Pulmonary artery endothelial cell (primary cell): ENCODE data around the gene PSTPIP2. TPM values are rescaled to one million over a fixed set of nuclear protein-coding genes. Genes with fewer than 3 reads are reported as not detected.
A peak's percentile ranks its signal among the peaks of the same experiment; 100 is the strongest.
"Not testable (repeated sequence)": the region's sequence is repeated elsewhere in the genome, so short reads cannot be mapped to it uniquely, and the experiment has no call there.

Experiments
- DNase-seq: peaks from one replicate; pipeline ENCODE4 v3.0.0-alpha.2; 2011; ENCODE audit warnings: low read depth, low spot score
- total RNA-seq: library from RNA; depleted of rRNA; stranded (reverse); fragments of >200 nt; gene quantifications from 2 replicates; pipeline ENCODE4 v1.2.3, GENCODE V29; 2014

The PSTPIP2 gene
- total RNA-seq, 1 donor from 2014 or later = 7.5 TPM

- no peak for DNase-seq
These were observed 80.3 kb downstream of the PSTPIP2 start for GRCh38 chr18:45991788-45992187.

DNA sequence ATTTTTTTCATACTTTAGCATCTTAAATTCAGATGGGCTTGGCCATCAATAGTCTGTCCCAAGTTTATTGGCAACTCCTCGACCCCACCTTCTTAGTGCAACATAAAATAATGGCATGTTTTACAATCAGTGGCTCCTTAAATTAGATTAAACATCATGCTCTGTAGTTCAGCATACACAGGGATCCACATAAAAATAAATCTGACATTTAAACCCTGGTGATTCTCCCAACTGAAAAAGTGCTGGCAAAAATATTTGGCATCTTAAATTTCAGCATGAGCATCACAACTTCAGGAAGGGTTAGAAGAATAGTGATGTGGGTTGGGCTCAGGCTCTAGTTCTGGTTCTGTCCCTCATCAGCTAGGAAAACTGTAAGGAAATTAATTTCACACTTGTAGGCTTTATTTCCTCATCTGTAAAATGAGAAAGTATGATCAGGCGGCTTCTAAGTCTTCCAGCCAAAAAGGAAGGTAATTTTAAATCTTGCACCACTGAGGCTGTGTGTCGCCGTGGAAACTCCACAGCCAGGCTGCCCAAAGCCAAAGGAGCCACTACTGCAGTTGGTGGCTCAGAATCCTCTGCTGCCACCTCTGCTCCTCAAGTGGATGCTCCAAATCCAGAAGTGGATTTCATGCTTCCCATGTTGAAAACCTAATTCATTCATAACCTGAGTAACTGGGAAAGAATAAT is 87.4 kb downstream of the PSTPIP2 start:
- DNase-seq = no peak

DNA sequence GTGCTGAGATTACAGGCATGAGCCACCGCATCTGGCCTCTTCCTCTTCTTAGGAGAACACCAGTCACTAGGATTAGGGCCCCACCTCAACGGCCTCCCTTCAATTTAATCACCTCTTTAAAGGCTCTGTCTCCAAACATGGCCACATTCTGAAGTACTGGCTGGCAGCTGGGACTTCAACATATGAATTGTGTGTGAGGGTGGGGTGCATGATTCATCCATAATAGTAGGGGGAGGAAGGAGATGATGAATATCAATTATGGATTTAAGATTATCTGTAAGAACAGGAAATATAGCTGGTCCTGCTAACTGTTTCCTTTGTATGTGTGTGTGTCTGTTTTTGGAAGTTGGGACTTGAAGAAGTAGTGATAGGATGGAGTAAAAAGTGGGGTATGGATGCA is 90.2 kb downstream of the PSTPIP2 start:
- DNase-seq = no peak

- DNase-seq = no peak
These were observed 91.8 kb downstream of the PSTPIP2 start for GRCh38 chr18:45980229-45980628.

DNA sequence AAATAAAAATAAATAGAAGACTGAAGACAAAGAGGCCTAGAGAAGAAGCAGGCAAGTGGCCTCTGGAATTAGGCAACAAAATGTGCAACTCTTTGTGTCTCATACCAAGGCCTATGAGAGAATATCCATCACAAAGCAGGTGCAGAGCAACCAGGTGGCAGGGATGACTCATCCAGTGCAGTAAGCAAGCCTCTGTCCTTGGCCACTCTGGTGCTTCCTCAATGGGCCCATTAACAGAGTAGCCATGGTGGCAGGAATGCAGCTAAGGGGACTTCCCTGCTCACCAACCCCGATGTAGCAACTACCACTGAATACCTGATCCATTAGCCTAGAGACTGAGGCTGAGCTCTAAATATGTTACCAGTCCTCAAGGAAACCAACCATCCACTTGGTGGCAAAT is 94.0 kb downstream of the PSTPIP2 start:
- DNase-seq = no peak

DNA sequence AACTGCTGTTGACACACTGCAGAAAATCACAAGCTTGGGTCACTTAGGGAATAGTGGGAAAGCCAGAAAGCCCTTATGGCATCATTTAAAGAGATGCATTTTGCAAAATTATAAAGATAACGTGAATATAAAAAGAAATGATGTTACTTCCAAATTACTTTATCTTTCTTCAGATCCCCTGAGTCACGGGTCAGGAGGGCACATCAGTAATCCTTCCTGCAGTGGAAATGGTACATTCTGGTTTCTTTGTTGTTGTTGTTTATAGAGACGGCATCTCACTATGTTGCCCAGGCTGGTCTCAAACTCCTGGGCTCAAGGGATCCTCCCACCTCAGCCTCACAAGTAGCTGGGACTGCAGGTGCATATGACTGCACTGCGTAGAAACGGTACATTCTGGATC is 95.1 kb downstream of the PSTPIP2 start:
- no peak for DNase-seq

DNA sequence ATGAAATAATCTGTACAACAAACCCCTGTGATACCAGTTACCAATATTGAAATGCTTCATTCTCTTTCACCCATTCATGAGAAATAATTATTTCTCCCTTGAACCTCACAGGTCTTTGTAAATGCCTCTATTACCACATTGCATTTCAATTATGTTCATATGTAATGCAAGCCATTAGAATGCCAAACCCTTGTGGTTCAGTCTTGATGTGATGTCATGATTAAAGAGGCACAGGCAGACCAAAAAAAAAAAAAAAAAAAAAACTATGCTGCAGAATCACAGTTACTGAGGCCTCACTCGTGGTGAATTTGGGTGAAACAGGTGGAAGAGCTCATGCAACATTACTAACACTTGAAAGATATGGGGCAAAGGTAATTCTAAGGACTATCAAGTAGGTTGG is 95.5 kb downstream of the PSTPIP2 start:
- no peak for DNase-seq

GRCh38 chr18:45974088-45974536 is 97.9 kb downstream of the PSTPIP2 start:
- peak; percentile 26 for DNase-seq

GRCh38 chr18:45967007-45967706 is 104.9 kb downstream of the PSTPIP2 start, which contains the start of gene EPG5:
TSS of gene EPG5 (minus strand) at chr18:45967329. CDS start at chr18:45967239, 90 bp downstream.
- DNase-seq = peak; percentile 85

DNA sequence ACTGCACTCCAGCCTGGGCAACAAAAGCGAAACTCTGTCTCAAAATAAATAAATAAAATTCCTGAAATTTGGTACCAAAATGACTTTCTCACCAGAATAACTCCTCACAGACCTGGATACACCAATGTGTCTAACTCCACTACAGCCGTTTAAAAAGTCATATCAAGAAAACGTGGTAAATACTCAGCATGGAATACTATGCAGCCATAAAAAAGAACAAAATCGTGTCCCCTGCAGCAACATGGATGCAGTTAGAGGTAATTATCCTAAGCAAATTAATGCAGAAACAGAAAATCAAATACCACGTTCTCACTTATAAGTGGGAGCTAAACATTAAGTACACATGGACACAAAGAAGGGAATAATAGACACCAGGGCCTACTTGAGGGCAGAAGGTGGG is 107.1 kb downstream of the PSTPIP2 start:
- not testable (repeated sequence) for DNase-seq

- no peak for DNase-seq
These were observed 109.2 kb downstream of the PSTPIP2 start for GRCh38 chr18:45962866-45963265.

GRCh38 chr18:45962461-45962860 is 109.6 kb downstream of the PSTPIP2 start:
- DNase-seq = no peak

DNA sequence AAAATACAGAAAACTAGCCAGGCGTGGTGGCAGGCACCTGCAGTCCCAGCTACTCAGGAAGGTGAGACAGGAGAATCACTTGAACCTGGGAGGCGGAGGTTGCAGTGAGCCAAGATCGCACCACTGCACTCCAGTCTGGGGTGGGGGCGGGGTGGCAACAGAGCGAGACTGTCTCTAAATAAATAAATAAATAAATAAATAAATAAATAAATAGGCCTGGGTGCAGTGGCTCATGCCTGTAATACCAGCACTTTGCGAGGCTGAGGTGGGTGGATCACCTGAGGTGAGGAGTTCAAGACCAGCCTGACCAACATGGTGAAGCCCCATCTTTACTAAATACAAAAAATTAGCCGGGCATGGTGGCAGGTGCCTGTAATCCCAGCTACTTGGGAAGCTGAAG is 112.6 kb downstream of the PSTPIP2 start:
- not testable (repeated sequence) for DNase-seq

DNA sequence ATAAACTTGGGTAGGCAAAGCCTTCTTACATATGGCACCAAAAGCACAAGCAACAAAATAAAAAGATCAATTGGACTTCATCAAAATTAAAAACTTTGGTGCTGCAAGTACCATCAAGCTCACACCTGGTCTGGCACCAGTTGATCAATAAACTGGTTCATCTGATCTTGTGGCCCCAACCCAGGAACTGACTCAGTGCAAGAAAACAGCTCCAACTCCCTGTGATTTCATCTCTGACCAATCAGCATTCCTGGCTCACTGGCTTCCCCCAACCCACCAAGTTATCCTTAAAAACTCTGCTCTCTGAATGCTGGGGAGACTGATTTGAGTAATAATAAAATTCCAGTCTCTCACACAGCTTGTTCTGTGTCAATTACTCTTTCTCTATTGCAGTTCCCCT is 113.3 kb downstream of the PSTPIP2 start:
- no peak for DNase-seq

GRCh38 chr18:45958027-45958426 is 114.0 kb downstream of the PSTPIP2 start:
- no peak for DNase-seq

- no peak for DNase-seq
These were observed 115.0 kb downstream of the PSTPIP2 start for GRCh38 chr18:45957100-45957499.

DNA sequence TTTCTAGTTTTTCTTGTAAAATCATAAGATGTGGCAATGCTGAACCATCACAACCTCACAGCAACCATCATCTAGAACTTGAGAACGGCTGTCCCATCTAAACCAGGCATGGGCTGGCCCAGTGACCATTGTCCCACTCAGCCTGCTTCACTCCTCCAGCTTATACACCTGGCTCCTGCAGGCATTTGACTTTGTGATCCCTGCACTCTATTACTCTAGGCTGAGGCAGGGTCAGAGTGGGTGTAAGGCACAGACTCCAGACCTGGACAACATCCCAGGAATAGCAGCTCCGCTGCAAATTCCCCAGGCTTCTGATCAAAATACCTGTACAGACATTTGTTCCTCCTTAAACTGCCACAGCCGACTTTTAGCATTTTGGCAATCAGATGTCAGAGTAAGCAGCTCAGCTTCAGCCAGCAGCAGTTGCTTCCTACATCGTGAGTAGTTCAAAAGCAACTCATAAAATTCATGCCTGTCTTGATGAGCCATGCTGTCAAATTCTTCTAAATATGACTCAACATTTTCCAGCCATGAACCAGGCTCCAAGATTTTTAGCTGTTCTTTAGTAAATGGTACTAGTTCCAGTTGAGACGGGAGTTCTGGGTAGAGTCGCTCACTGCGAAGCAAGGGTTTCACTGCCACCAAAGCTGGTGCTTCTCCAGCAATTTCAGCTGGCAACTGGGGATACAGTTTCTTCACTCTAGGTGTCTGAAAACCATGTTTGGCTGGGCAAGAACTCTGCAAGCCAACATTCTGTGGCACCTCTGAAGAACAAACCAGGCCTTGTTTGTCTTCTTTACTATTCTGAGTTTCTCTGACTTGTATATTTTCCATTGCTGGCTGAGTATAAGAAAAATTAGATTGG is 117.8 kb downstream of the PSTPIP2 start:
- DNase-seq = no peak

GRCh38 chr18:45951016-45951714 is 120.9 kb downstream of the PSTPIP2 start:
- DNase-seq = peak; percentile 24

GRCh38 chr18:45945669-45946068 is 126.4 kb downstream of the PSTPIP2 start:
- no peak for DNase-seq

GRCh38 chr18:45940724-45941123 is 131.3 kb downstream of the PSTPIP2 start:
- no peak for DNase-seq

DNA sequence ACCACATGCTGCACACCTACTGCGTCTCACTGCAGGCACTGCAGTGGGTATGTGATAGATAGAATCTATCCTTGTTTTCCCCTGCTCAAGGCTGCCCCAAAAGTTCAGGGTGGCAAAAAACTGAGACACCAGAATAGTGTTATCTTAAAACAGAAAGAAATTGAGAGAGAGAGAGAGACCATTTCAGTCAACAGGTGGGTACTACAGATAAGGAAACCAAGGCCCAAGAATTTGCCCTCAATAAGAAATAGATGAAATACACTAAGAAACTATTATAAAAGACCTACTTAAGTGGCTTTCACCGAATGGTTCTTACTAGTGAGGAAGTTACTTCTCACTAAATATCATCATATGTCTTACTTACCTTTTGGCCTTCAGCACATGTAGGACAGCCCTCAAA is 132.8 kb downstream of the PSTPIP2 start:
- no peak for DNase-seq
